PC-3 (cell line): ENCODE data around the gene ST6GALNAC1. TPM values are rescaled to one million over a fixed set of nuclear protein-coding genes. Genes with fewer than 3 reads are reported as not detected.
A peak's percentile ranks its signal among the peaks of the same experiment; 100 is the strongest.

ENCODE experiments used
- ATAC-seq: fragments of 200-7000 bp; cut with Tn5 transposase; 2 replicates; pipeline ENCODE4 v1.9.1; 2020; ENCODE audit warnings: mild to moderate bottlenecking, moderate library complexity
- BruUV-seq: library from RNA; stranded (reverse); fragments of 400-500 nt; replicated peaks from 2 replicates; lab custom pipeline; 2021; lab: Mats Ljungman, UMichigan
- CTCF ChIA-PET: fragments of 300-600 bp; sonication (Branson Sonifier 250); formaldehyde crosslinking; loops from one replicate; lab custom pipeline; 2022; ENCODE audit warnings: antibody characterized with exemption; lab: Charles Lee
- POLR2A ChIA-PET: fragments of 300-600 bp; sonication (Branson Sonifier 250); formaldehyde crosslinking; loops from one replicate; lab custom pipeline; 2022; ENCODE audit warnings: antibody characterized with exemption; ENCODE audit not compliant: unreplicated experiment; lab: Charles Lee
- DNase-seq: peaks from one replicate; pipeline ENCODE4 v3.0.0-alpha.2; 2015
- H2AFZ ChIP-seq: fragments of 300-600 bp; sonication (generic); 2 replicates; pipeline ENCODE4 v1.6.0; 2016; ENCODE audit warnings: antibody characterized with exemption, low read length
- H3F3A ChIP-seq: fragments of 300-600 bp; sonication (generic); one replicate; pipeline ENCODE4 v1.6.0; 2017; ENCODE audit warnings: antibody characterized with exemption, low read length, control low read depth, mild to moderate bottlenecking; ENCODE audit not compliant: unreplicated experiment
- H3K27ac ChIP-seq: fragments of 300-600 bp; sonication (generic); 2 replicates; pipeline ENCODE4 v1.5.1; 2016; ENCODE audit warnings: mild to moderate bottlenecking, low read length
- H3K27me3 ChIP-seq: fragments of 300-600 bp; sonication (generic); 2 replicates; pipeline ENCODE4 v1.6.1; 2016; ENCODE audit warnings: low read length, mixed read lengths
- H3K36me3 ChIP-seq: fragments of 300-600 bp; sonication (generic); 2 replicates; pipeline ENCODE4 v1.6.1; 2016; ENCODE audit warnings: low read depth, mixed run types, low read length, mixed read lengths
- H3K4me1 ChIP-seq: fragments of 300-600 bp; sonication (generic); 2 replicates; pipeline ENCODE4 v1.5.1; 2016; ENCODE audit warnings: low read length; ENCODE audit not compliant: insufficient read depth
- H3K4me2 ChIP-seq: fragments of 300-600 bp; sonication (generic); 2 replicates; pipeline ENCODE4 v1.6.0; 2016; ENCODE audit warnings: low read length
- H3K4me3 ChIP-seq: fragments of 300-600 bp; sonication (generic); 2 replicates; pipeline ENCODE4 v1.5.1; 2016; ENCODE audit warnings: mild to moderate bottlenecking, low read length, mixed read lengths
- H3K79me2 ChIP-seq: fragments of 300-600 bp; sonication (generic); 2 replicates; pipeline ENCODE4 v1.6.1; 2017; ENCODE audit warnings: low read length, mixed read lengths
- H3K9ac ChIP-seq: fragments of 300-600 bp; sonication (generic); 2 replicates; pipeline ENCODE4 v1.6.0; 2016; ENCODE audit warnings: mild to moderate bottlenecking, low read length
- H3K9me2 ChIP-seq: fragments of 300-600 bp; sonication (generic); replicated peaks from 2 replicates; pipeline ENCODE4 v1.6.1; 2016; ENCODE audit warnings: mixed run types, low read length, mixed read lengths
- H3K9me3 ChIP-seq: fragments of 300-600 bp; sonication (generic); 2 replicates; pipeline ENCODE4 v1.6.1; 2016; ENCODE audit warnings: low read length, mixed read lengths
- H4K20me1 ChIP-seq: fragments of 300-600 bp; sonication (generic); 2 replicates; pipeline ENCODE4 v1.6.1; 2016; ENCODE audit warnings: low read length, mixed read lengths
- EZH2 ChIP-seq: fragments of 300-600 bp; sonication (generic); IDR thresholded peaks from one replicate; pipeline ENCODE4 v1.6.1; 2017; ENCODE audit warnings: antibody characterized with exemption, mild to moderate bottlenecking, low read length; ENCODE audit not compliant: unreplicated experiment
- EZH2phosphoT487 ChIP-seq: fragments of 300-600 bp; sonication (generic); IDR thresholded peaks from 2 replicates; pipeline ENCODE4 v1.6.1; 2018; ENCODE audit warnings: mild to moderate bottlenecking, antibody characterized with exemption, low read length, borderline replicate concordance
- intact Hi-C: fragments of 100-400 bp; cut with micrococcal nuclease; formaldehyde crosslinking; loops from 2 replicates; pipeline ENCODE4 v1.9.0; 2023
- total RNA-seq: library from RNA; depleted of rRNA; stranded (reverse); fragments of >200 nt; gene quantifications from 2 replicates; pipeline ENCODE4 v1.2.3, GENCODE V29; 2014
- TF ChIP-seq, protein P1 (sequence below): fragments of 300-600 bp; sonication (generic); conservative IDR thresholded peaks from 2 replicates; pipeline ENCODE4 v1.5.1; 2017; ENCODE audit warnings: antibody characterized with exemption, low read depth, mild to moderate bottlenecking, low read length

Gene ST6GALNAC1
- total RNA-seq, 1 experiment from 2014 or later, result 4.1 TPM

DNA sequence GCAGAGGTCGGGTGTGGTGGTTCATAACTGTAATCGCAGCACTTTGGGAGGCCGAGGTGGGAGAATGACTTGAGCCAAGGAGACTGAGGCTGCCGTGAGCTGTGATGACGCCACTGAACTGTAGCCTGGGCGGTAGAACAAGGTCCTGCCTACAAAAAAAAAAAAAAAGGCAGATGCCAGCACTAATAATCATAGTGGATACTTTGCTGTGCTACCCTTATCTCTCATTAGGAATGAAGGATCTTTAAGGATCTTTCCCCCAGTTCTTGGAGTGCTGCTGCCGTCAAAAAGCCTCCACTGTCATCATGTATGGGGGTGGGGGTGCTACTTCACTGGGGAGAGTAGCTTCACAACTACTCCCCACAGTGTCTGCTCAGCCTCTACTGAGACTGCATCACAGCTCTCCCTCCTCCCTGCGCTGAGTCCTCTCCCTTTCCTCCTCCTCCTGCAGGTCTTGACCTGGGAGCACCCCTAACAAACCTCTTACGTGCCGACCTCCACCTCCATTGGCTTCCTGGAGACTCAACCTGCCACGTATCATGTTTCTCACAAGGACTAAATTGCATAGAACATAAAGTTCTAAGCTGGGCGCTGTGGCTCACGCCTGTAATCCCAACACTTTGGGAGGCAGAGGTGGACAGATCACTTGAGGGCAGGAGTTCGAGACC is 24.4 kb upstream of the ST6GALNAC1 start:
- Histone ChIP-seq H3K9ac (no peak overlapping the region), H3K27ac (no peak overlapping the region), H2AFZ (no peak overlapping the region), H3K4me2 (no peak overlapping the region), H3K4me1 (peaks cover 13% of the 10 kb centered on the region), H3K79me2 (no peaks in the 10 kb centered on the region), H3K4me3 (no peak overlapping the region), H4K20me1 (no peaks in the 10 kb centered on the region), H3K9me2 (no peaks in the 10 kb centered on the region), H3K36me3 (no peaks in the 10 kb centered on the region), H3K9me3 (no peaks in the 10 kb centered on the region), H3K27me3 (no peaks in the 10 kb centered on the region), H3F3A (no peaks in the 10 kb centered on the region)
- CTCF ChIA-PET, result no interaction called here
- no peak for DNase-seq
- no peak for ATAC-seq
- intact Hi-C loops, result no loop called here
- BruUV-seq, result no TSS peak
- POLR2A ChIA-PET, result interaction anchor here (0.6 kb wide), 1 partner anchor 99 kb away, joined by 7 read pairs; a partner anchor contains a TSS
- TF ChIP-seq, protein P1, sequence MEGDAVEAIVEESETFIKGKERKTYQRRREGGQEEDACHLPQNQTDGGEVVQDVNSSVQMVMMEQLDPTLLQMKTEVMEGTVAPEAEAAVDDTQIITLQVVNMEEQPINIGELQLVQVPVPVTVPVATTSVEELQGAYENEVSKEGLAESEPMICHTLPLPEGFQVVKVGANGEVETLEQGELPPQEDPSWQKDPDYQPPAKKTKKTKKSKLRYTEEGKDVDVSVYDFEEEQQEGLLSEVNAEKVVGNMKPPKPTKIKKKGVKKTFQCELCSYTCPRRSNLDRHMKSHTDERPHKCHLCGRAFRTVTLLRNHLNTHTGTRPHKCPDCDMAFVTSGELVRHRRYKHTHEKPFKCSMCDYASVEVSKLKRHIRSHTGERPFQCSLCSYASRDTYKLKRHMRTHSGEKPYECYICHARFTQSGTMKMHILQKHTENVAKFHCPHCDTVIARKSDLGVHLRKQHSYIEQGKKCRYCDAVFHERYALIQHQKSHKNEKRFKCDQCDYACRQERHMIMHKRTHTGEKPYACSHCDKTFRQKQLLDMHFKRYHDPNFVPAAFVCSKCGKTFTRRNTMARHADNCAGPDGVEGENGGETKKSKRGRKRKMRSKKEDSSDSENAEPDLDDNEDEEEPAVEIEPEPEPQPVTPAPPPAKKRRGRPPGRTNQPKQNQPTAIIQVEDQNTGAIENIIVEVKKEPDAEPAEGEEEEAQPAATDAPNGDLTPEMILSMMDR, result no peak
- no peak for TF ChIP-seq EZH2
- no peak for TF ChIP-seq EZH2phosphoT487

DNA sequence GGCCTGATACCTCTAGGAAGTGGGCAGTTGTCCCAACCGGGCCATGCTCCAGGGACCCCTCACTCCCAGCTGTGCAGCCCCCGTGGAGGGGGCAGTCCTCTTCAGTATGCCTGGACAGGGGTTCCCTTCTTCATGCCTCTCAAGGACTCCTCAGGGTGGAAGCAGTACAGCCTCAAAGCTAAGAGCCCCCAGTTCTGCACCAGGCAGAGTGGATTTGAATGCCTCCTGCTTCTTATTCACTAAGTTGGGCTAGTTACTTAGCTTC is 23.9 kb upstream of the ST6GALNAC1 start:
- CTCF ChIA-PET, result no interaction called here
- H3K27ac ChIP-seq, result no peak overlapping the region
- BruUV-seq, result no TSS peak
- no peak for ATAC-seq
- no peaks in the 10 kb centered on the region for H3K36me3 ChIP-seq
- H3K4me2 ChIP-seq, result no peak overlapping the region
- H3K79me2 ChIP-seq, result no peaks in the 10 kb centered on the region
- peaks cover 8% of the 10 kb centered on the region for H3K4me1 ChIP-seq
- H3K4me3 ChIP-seq, result no peak overlapping the region
- H3K9me3 ChIP-seq, result no peaks in the 10 kb centered on the region
- no peak for DNase-seq
- H3K9ac ChIP-seq, result no peak overlapping the region
- no peak overlapping the region for H2AFZ ChIP-seq
- POLR2A ChIA-PET, result no interaction called here
- H3K27me3 ChIP-seq, result no peaks in the 10 kb centered on the region
- TF ChIP-seq EZH2phosphoT487, result no peak
- TF ChIP-seq, protein P1, result no peak
- no peak for TF ChIP-seq EZH2
- no peaks in the 10 kb centered on the region for H4K20me1 ChIP-seq
- intact Hi-C loops, result no loop called here
- no peaks in the 10 kb centered on the region for H3F3A ChIP-seq
- H3K9me2 ChIP-seq, result no peaks in the 10 kb centered on the region

DNA sequence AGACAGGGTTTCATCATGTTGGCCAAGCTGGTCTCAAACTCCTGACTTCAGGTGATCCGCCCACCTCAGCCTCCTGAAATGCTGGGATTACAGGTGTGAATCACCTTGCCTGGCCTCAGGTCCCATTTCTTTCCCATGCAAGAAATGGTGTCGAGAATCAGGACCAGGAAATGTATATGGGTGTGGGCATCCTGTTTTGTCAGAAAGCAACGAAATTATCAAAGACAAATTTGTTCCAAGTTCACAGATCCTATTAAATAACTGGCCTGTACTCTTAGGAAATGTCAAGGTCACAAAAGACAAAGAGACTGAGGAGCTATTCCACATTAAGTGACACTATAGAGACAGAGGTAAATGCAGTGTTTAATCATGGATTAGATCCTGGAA is 17.1 kb upstream of the ST6GALNAC1 start:
- H3K27ac ChIP-seq, result no peak overlapping the region
- H3K9ac ChIP-seq, result no peak overlapping the region
- BruUV-seq, result no TSS peak
- no peak overlapping the region for H3K4me2 ChIP-seq
- H3K4me1 ChIP-seq, result peaks cover 12% of the 10 kb centered on the region
- H3K36me3 ChIP-seq, result no peaks in the 10 kb centered on the region
- no peaks in the 10 kb centered on the region for H3K9me3 ChIP-seq
- ATAC-seq (peak; percentile 7; the same call in 1 of the 2 replicates), DNase-seq (no peak)
- ChIA-PET CTCF (interaction anchor here (0.7 kb wide), 1 partner anchor 21 kb away, joined by 4 read pairs; no protein-coding TSS in a partner anchor), POLR2A (no interaction called here)
- H3K9me2 ChIP-seq, result no peaks in the 10 kb centered on the region
- no peaks in the 10 kb centered on the region for H3F3A ChIP-seq
- H3K27me3 ChIP-seq, result no peaks in the 10 kb centered on the region
- no peak for TF ChIP-seq EZH2
- TF ChIP-seq EZH2phosphoT487, result no peak
- TF ChIP-seq, protein P1, result no peak
- no peaks in the 10 kb centered on the region for H4K20me1 ChIP-seq
- no peak overlapping the region for H3K4me3 ChIP-seq
- no peak overlapping the region for H2AFZ ChIP-seq
- intact Hi-C loops, result no loop called here
- no peaks in the 10 kb centered on the region for H3K79me2 ChIP-seq
